GOT3 (cell line): ENCODE data around the gene SLIT2.

Experiments used
- DNase-seq: peaks from one replicate; lab custom pipeline; 2025; ENCODE audit warnings: mixed read lengths; lab: John Stamatoyannopoulos, UW

Gene SLIT2

GRCh38 chr4:20251796-20252655 is at the start of gene SLIT2:
Gene SLIT2, plus strand, starts transcription at chr4:20251905. Its CDS starts 1,911 bp downstream, at chr4:20253816.
- DNase-seq: peak; percentile 54

GRCh38 chr4:20203508-20203907 is 48.2 kb upstream of the SLIT2 start:
- DNase-seq: peak; percentile 2

- no peak for DNase-seq
These were observed 34.2 kb upstream of the SLIT2 start for GRCh38 chr4:20217521-20217920.

- DNase-seq: no peak
These were observed 33.8 kb upstream of the SLIT2 start for GRCh38 chr4:20217951-20218350.

GRCh38 chr4:20219521-20219920 is 32.2 kb upstream of the SLIT2 start:
- DNase-seq: no peak

- no peak for DNase-seq
These were observed 13.7 kb upstream of the SLIT2 start for GRCh38 chr4:20237894-20238537.

- no peak for DNase-seq
These were observed 3.5 kb upstream of the SLIT2 start for GRCh38 chr4:20248155-20248558.

GRCh38 chr4:20249333-20249732 is 2.4 kb upstream of the SLIT2 start:
- DNase-seq: no peak

- DNase-seq: no peak
These were observed 492 bp upstream of the SLIT2 start for GRCh38 chr4:20251031-20251795.

- DNase-seq: peak; percentile 7
These were observed 1.1 kb downstream of the SLIT2 start for GRCh38 chr4:20252656-20253282.

GRCh38 chr4:20253283-20253734 is 1.6 kb downstream of the SLIT2 start:
- no peak for DNase-seq

GRCh38 chr4:20253735-20254409 is 2.2 kb downstream of the SLIT2 start:
- no peak for DNase-seq

GRCh38 chr4:20254511-20255250 is 3.0 kb downstream of the SLIT2 start:
- no peak for DNase-seq

- DNase-seq: no peak
These were observed 3.5 kb downstream of the SLIT2 start for GRCh38 chr4:20255251-20255586.

- DNase-seq: no peak
These were observed 4.1 kb downstream of the SLIT2 start for GRCh38 chr4:20255823-20256222.

GRCh38 chr4:20256381-20256881 is 4.7 kb downstream of the SLIT2 start:
- DNase-seq: no peak

- DNase-seq: no peak
These were observed 8.0 kb downstream of the SLIT2 start for GRCh38 chr4:20259707-20260106.

- DNase-seq: no peak
These were observed 9.1 kb downstream of the SLIT2 start for GRCh38 chr4:20260821-20261220.

- no peak for DNase-seq
These were observed 10.5 kb downstream of the SLIT2 start for GRCh38 chr4:20262221-20262620.

GRCh38 chr4:20264688-20265087 is 13.0 kb downstream of the SLIT2 start:
- no peak for DNase-seq

GRCh38 chr4:20265726-20266125 is 14.0 kb downstream of the SLIT2 start:
- DNase-seq: no peak
